ENCODE results near the gene CTSF.
"Not testable (repeated sequence)": the region's sequence is repeated elsewhere in the genome, so short reads cannot be mapped to it uniquely, and the experiment has no call there.

The CTSF gene
- 0.96 to 8.2 (median 2.6) reads per million in 18 experiments for total RNA-seq

DNA sequence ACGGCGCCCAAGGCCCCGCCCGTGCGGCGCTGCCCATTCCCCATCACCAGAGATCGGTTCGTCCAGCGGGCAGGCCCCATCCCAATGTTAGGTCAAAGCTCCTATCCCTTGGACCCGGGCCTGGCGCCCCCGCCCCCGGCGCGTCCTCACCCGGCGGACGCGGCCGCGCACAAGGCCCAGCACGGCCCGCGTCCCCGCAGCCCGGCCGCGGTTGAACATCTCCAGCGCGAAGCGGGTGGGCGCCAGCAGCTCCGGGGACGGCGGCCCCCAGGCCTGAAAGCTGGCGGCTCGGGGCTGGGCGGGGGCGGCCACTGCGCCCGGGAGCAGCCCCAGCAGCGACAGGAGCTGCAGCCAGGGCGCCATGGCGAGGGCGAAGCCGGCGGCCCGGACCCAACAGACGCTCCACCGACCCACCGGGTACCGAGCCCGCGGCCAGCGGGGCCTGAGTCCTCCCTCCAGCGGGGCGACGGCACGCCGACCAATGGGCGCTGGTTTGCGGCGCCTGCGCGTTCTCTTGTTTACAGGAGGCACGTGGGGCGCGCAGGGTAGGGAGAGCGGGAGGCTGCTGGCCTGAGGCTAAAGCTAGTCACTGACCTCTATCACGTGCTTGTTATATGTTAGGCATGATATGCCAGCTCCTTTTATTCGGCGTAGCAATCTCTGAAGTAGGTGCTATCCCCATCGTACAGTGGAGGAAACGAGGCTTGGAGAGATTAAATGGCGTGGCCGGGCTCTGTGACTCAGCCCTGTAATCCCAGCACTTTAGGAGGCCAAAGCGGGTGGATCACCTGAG, at the start of gene CTSF:
CTSF (minus strand) TSS at position 483 of the 793 bp plus-strand sequence; CDS start at position 363, 120 bp downstream.
- peak; percentile 78 to 79 for DNase-seq

GRCh38 chr11:66617155-66617834, 48.9 kb upstream of the CTSF start:
- peak; percentile 91 to 93 for DNase-seq

DNA sequence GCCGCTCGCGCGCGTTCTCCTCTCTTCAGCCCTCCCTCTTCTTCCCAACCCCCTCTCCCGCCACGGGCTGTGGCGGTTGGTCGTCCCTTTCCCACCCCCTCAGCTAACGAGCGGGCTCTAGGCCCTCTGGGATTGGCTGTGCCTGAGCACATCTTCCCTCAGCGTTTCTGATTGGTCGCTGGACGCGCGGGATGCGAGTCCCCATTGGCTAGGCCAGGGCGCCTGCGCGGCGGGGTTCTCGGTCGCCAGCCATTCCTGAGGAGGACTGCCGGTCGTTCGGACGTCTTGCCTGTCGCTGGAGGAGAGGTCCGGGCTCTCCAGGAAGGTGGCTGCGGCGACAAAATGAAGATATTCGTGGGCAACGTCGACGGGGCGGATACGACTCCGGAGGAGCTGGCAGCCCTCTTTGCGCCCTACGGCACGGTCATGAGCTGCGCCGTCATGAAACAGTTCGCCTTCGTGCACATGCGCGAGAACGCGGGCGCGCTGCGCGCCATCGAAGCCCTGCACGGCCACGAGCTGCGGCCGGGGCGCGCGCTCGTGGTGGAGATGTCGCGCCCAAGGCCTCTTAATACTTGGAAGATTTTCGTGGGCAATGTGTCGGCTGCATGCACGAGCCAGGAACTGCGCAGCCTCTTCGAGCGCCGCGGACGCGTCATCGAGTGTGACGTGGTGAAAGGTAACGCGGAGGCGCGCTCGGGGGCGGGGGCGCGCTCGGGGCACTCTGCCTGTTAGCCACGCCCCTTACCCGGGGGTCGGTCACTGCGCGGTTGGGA, 48.2 kb upstream of the CTSF start, which contains the start of gene RBM14:
RBM14 (plus strand) TSS at position 252 of the 776 bp plus-strand sequence; CDS start at position 343, 91 bp downstream.
- peak; percentile 100 for DNase-seq

DNA sequence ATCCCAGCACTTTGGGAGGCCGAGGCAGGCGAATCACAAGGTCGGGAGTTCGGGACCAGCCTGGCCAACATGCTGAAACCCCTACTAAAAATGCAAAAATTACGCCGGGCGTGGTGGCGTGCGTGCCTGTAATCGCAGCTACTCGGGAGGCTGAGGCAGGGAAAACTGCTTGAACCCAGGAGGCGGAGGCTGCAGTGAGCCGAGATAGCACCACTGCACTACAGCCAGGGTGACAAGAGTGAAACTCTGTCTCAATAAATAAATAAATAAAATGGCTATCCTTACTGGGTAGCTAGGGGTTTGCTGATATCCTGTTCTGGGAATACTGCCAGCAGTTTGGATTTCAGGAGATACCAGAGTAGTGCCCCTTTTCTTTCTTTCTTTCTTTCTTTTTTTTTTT, 45.7 kb upstream of the CTSF start:
- no peak for DNase-seq

- DNase-seq = no peak
Observed at GRCh38 chr11:66612458-66612857, 44.1 kb upstream of the CTSF start.

- DNase-seq = peak; percentile 17 to 33
Observed at GRCh38 chr11:66609721-66610617, 41.6 kb upstream of the CTSF start.

DNA sequence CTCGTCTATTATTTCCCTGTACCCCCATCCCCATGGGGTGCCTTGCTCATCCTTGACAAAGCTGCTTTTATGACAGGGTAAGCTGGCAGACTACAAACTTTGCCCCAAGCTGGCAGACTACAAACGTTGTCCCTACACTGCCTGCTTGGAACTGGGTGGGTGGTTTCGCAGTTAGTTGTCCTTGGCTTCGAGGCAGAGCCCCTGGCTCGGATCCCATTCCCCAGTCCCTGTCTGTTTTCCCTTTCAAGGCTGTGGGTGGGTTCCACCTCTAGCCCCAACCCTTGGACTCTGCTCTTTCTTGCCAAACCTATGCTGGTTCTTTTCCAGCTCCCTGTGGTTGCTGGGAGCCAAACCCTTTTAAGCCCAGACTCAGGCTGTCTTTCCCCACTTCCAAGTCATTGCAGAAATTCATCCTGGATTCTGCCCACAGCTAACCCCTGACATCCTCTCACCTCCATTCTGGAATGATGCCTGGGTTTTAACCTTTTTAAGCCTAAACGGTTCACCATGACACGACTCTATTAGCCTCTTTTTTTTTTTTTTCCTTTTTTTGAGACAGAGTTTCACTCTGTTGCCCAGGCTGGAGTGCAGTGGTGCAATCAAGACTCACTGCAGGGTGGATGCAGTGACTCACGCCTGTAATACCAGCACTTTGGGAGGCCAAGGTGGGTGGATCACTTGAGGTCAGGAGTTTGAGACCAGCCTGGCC, 38.9 kb upstream of the CTSF start:
- peak; percentile 50 to 58 for DNase-seq

DNA sequence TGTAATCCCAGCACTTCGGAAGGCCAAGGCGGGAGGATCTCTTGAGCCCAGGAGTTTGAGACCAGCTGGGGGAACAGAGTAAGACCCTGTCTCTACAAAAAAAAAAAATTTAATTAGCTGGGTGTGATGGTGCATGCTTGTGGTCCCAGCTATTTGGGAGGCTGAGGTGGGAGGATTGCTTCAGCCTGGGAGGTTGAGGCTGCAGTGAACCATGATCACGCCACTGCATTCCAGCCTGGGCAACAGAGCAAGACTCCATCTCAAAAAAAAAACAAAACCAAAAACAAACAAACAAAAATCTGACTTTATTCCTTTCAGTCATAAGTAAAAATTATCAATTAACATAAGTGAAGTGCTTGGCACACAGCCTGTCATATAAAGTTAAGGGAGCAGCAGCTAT, 38.2 kb upstream of the CTSF start:
- not testable (repeated sequence) for DNase-seq

- no peak for DNase-seq
Observed at GRCh38 chr11:66604155-66604554, 35.7 kb upstream of the CTSF start.

GRCh38 chr11:66603072-66603471, 34.7 kb upstream of the CTSF start:
- no peak for DNase-seq

GRCh38 chr11:66600631-66601233, 32.3 kb upstream of the CTSF start:
- DNase-seq = peak; percentile 16 to 47

DNA sequence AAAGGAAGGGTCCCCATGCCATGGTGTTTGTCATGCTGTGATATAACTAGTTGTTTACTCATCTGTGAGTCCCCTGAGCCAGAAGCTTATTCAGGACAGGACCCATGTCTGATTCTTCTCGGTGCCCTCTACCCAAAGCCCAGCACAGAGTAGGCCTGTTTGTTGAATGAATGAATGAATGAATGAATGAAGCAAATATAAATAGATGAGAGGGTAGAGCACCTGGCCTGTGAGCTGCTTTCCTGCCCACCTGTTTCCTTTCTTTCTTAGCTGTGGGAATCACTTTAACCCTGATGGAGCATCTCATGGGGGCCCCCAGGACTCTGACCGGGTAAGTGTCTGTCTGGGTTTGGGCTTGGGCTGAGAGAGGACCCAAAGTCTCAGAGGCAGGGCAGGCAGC, 31.8 kb upstream of the CTSF start:
- no peak for DNase-seq

GRCh38 chr11:66598993-66599392, 30.6 kb upstream of the CTSF start:
- DNase-seq = no peak

GRCh38 chr11:66595245-66595904, 27.0 kb upstream of the CTSF start:
- DNase-seq = peak in 1 of 2 donors; percentile 34

DNA sequence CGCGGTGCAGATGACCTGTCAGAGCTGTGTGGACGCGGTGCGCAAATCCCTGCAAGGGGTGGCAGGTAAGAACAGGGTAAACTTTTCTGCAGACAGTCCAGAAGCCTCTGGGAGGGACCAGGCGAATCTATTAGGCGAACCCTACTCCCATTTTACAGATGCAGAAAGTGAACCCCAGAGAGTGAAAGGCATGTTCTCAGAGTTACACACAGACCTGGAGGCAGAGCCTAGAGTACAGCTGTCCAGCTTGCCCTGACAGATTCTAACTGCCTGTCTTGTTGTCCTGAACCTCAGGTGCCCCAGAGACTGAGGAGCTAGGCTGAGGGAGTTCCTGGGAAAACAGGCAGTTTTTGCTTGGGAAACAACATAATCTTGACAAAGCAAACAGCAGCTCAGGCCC, 25.2 kb upstream of the CTSF start:
- DNase-seq = no peak

- DNase-seq = no peak
Observed at GRCh38 chr11:66593303-66593635, 24.9 kb upstream of the CTSF start.

DNA sequence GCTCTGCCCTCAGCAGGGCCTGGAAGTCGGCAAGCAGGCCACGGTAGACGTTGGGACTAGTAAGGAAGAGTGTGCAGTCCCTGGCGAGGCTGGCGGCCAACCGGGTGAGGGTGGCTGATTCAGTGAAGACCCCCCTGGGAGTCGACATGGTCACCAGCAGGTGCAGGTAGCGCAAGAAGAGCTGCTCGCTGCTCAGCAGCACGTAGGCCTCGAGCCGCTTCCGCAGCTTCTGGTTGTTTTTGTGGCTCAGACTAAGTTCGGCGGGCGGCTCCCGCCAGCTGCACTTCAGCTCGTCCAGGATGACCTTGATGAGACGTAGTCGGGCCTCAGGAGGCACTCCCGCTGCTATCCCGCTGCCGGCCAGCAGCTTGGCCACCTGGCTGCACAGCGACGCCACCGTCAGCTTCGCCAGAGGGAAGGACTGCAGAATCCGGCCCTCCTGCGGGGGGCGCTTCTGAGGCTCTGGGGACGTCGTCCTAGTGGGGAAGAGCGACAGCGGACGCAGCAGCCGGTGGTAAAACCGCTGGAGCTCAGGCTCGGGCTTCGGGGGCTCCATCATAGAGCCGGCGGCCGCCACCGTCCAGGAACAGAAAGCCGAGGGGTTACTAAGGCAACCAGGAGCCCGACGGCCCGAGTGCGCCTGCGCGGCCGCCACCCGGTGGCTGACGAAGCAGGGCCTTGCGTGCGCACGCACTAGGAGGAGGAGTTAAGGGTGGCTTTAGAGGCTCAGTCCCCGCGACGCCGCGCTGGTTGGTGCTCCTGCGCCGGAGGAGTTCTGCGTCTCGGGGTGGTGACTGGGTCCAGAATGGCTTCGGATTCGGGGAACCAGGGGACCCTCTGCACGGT, 24.3 kb upstream of the CTSF start, which contains the start of the genes CCDC87 and CCS:
CCDC87 (minus strand) TSS at position 607 of the 846 bp plus-strand sequence; CDS start at position 559, 48 bp downstream.
CCS (plus strand) TSS at position 729 of the 846 bp plus-strand sequence; CDS start at position 806, 77 bp downstream.
- peak; percentile 97 to 98 for DNase-seq

DNA sequence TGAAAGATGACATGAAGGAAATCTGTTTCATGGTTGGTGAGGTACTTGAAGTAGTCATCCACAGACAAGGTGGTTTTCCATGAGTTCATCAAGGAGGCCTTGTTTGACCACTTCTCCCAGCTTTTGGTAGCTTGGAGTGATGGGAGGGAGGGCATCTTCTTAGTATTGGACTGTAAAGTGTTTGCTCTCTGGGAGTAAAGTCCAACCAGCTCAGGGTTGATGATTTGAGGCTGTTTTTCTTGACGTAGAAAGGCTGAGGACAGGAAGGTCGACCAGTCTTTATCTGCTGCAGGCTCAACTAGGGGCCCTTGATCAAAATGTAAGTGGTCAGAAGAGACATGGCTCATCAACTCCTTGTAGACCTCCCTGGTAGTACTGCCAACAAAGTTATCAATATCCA, 22.8 kb upstream of the CTSF start:
- no peak for DNase-seq
